Panc1 (cell line): ENCODE measurements around the gene KCNC1. TPM values are rescaled to one million over a fixed set of nuclear protein-coding genes. Genes with fewer than 3 reads are reported as not detected.

Experiments
- ATAC-seq: fragments of 200-7000 bp; cut with Tn5 transposase; 2 replicates; pipeline ENCODE4 v1.9.1; 2020; ENCODE audit warnings: mild to moderate bottlenecking, moderate library complexity
- BruUV-seq: library from RNA; stranded (reverse); fragments of 400-500 nt; replicated peaks from 2 replicates; lab custom pipeline; 2021; lab: Mats Ljungman, UMichigan
- CTCF ChIA-PET: fragments of 300-600 bp; sonication (Branson Sonifier 250); formaldehyde crosslinking; loops from one replicate; lab custom pipeline; 2022; ENCODE audit warnings: antibody characterized with exemption; lab: Charles Lee
- POLR2A ChIA-PET: fragments of 300-600 bp; sonication (Branson Sonifier 250); formaldehyde crosslinking; loops from one replicate; lab custom pipeline; 2022; ENCODE audit warnings: antibody characterized with exemption; lab: Charles Lee
- DNase-seq: peaks from one replicate; pipeline ENCODE4 v3.0.0-alpha.2; 2010; ENCODE audit warnings: low read depth, low spot score
- H3K27ac ChIP-seq: 2 replicates; pipeline ENCODE4 v1.5.1; 2011; ENCODE audit warnings: mild to moderate bottlenecking, low read length, inconsistent platforms
- H3K27me3 ChIP-seq: fragments of 200-500 bp; sonication (Bioruptor generic); 2 replicates; pipeline ENCODE4 v1.6.0; 2014; ENCODE audit warnings: low read length, inconsistent platforms; ENCODE audit not compliant: control insufficient read depth, insufficient read depth
- H3K36me3 ChIP-seq: fragments of 200-500 bp; sonication (Bioruptor generic); 2 replicates; pipeline ENCODE4 v1.5.1; 2014; ENCODE audit warnings: inconsistent platforms, mild to moderate bottlenecking, low read length, moderate library complexity; ENCODE audit not compliant: control insufficient read depth, insufficient read depth
- H3K4me1 ChIP-seq: 2 replicates; pipeline ENCODE4 v1.5.1; 2011; ENCODE audit warnings: inconsistent platforms, mild to moderate bottlenecking, low read length, moderate library complexity; ENCODE audit not compliant: control insufficient read depth, insufficient read depth
- H3K4me3 ChIP-seq, 2 experiments: 2 replicates each; pipeline ENCODE4 v1.5.1; 2011 to 2012; ENCODE audit warnings: low read depth in 2 of 2, low read length in 2 of 2, mild to moderate bottlenecking in 2 of 2, inconsistent platforms in 1 of 2, moderate library complexity in 1 of 2
- H3K9me3 ChIP-seq: fragments of 200-500 bp; sonication (Bioruptor generic); 2 replicates; pipeline ENCODE4 v1.5.1; 2014; ENCODE audit warnings: low read depth, mild to moderate bottlenecking, inconsistent platforms, low read length, moderate library complexity; ENCODE audit not compliant: control insufficient read depth, insufficient read depth
- CTCF ChIP-seq: fragments of 450-650 bp; IDR thresholded peaks from 2 replicates; pipeline ENCODE4 v1.5.1; 2017; ENCODE audit warnings: mild to moderate bottlenecking
- POLR2AphosphoS5 ChIP-seq: IDR thresholded peaks from 2 replicates; pipeline ENCODE4 v1.6.1; 2012; ENCODE audit warnings: mild to moderate bottlenecking, low read depth, low read length, moderate library complexity
- REST ChIP-seq, 2 experiments: IDR thresholded peaks; 2 replicates each; pipeline ENCODE4 v1.6.1; 2011 to 2012; ENCODE audit warnings: low read depth in 2 of 2, control low read depth in 1 of 2, low read length in 1 of 2, mild to moderate bottlenecking in 1 of 2, moderate library complexity in 1 of 2; ENCODE audit not compliant: insufficient read depth in 1 of 2
- SIN3A ChIP-seq: IDR thresholded peaks from 2 replicates; pipeline ENCODE4 v1.6.1; 2012; ENCODE audit warnings: low read depth, mild to moderate bottlenecking, low read length, moderate library complexity, borderline replicate concordance; ENCODE audit not compliant: insufficient read depth
- TCF7L2 ChIP-seq: IDR thresholded peaks from 2 replicates; pipeline ENCODE4 v1.6.1; 2011; ENCODE audit warnings: mild to moderate bottlenecking, low read depth, low read length, inconsistent platforms
- in situ Hi-C: cut with HindIII; loops from 2 replicates; pipeline ENCODE4 v1.10.0; 2016; ENCODE audit warnings: low sequenced_read_pairs, low pct_unique_long_range_greater_than_20kb
- intact Hi-C: fragments of 100-400 bp; cut with micrococcal nuclease; formaldehyde crosslinking; loops from one replicate; pipeline ENCODE4 v1.10.0; 2022; ENCODE audit not compliant: unreplicated experiment
- total RNA-seq: library from RNA; stranded (reverse); gene quantifications from one replicate; pipeline ENCODE4 v1.2.1, GENCODE V29; 2021; ENCODE audit not compliant: unreplicated experiment

The KCNC1 gene
- total RNA-seq, 1 experiment from 2014 or later, result 0.95 TPM

GRCh38 chr11:17805043-17805442 is 70.5 kb downstream of the KCNC1 start:
- H3K4me3 ChIP-seq, result no peak overlapping the region
- CTCF ChIA-PET, result interaction anchor here (0.6 kb wide), 1 partner anchor 330 kb away, joined by 8 read pairs; no protein-coding TSS in a partner anchor
- no peaks in the 10 kb centered on the region for H3K4me1 ChIP-seq
- H3K27ac ChIP-seq, result no peak overlapping the region
- intact Hi-C loops, result no loop called here
- no peaks in the 10 kb centered on the region for H3K27me3 ChIP-seq
- no TSS peak for BruUV-seq
- no peaks in the 10 kb centered on the region for H3K36me3 ChIP-seq
- ATAC-seq (no peak), DNase-seq (no peak)
- no peak for TF ChIP-seq REST (IDR thresholded peaks at IDR 0.05; ENCODE audit: insufficient read depth in 1 of 2, low read depth in 2 of 2, low read length in 1 of 2)
- no peak for TF ChIP-seq TCF7L2
- TF ChIP-seq SIN3A, result no peak
- TF ChIP-seq POLR2AphosphoS5, result no peak
- no peak for TF ChIP-seq CTCF
- no peaks in the 10 kb centered on the region for H3K9me3 ChIP-seq
- in situ Hi-C loops, result no loop called here
- POLR2A ChIA-PET, result no interaction called here

GRCh38 chr11:17805873-17806272 is 71.3 kb downstream of the KCNC1 start:
- in situ Hi-C loops (no loop called here), intact Hi-C loops (no loop called here)
- POLR2A ChIA-PET, result no interaction called here
- Histone ChIP-seq H3K4me3 (no peak overlapping the region), H3K27me3 (no peaks in the 10 kb centered on the region), H3K4me1 (no peaks in the 10 kb centered on the region), H3K9me3 (no peaks in the 10 kb centered on the region), H3K36me3 (no peaks in the 10 kb centered on the region), H3K27ac (no peak overlapping the region)
- TF ChIP-seq SIN3A (no peak), TCF7L2 (no peak)
- DNase-seq (no peak), ATAC-seq (no peak)
- CTCF ChIA-PET, result no interaction called here
- no TSS peak for BruUV-seq

DNA sequence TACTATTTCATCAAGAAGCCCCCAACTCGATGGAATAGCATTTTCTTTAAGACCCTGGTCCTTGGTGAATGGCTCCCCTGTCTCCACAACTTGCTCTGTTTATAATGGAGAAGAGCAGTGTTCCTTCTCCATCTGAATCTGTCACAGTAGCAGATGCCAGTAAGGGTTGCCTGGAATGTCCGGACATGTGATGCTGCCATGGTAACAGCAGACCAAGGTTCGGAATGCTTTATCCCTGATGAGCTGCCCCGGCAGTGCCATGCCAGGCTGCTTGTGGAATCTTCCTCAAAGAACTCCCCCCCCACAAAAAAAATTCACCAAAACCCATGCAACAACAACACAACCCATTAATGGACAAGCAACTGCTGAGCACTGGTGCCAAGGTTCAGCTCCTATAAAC is 72.5 kb downstream of the KCNC1 start:
- Histone ChIP-seq H3K27ac (no peak overlapping the region), H3K4me3 (no peak overlapping the region), H3K9me3 (no peaks in the 10 kb centered on the region), H3K27me3 (no peaks in the 10 kb centered on the region), H3K4me1 (peaks cover 4% of the 10 kb centered on the region), H3K36me3 (no peaks in the 10 kb centered on the region)
- ChIA-PET CTCF (no interaction called here), POLR2A (no interaction called here)
- no TSS peak for BruUV-seq
- in situ Hi-C loops (no loop called here), intact Hi-C loops (no loop called here)
- TF ChIP-seq POLR2AphosphoS5 (no peak), REST (IDR thresholded peaks at IDR 0.05; ENCODE audit: insufficient read depth in 1 of 2, low read depth in 2 of 2, low read length in 1 of 2) (no peak)
- DNase-seq, result no peak
- no peak for ATAC-seq
